H1 (cell line): ENCODE data around the gene SARS2. TPM values are rescaled to one million over a fixed set of nuclear protein-coding genes. Genes with fewer than 3 reads are reported as not detected.
"Not testable (repeated sequence)": the region's sequence is repeated elsewhere in the genome, so short reads cannot be mapped to it uniquely, and the experiment has no call there.

Experiments used
- CTCF ChIA-PET: fragments of 300-600 bp; sonication (Branson Sonifier 250); formaldehyde crosslinking; loops from one replicate; lab custom pipeline; 2021; ENCODE audit not compliant: partially characterized antibody; lab: Charles Lee
- POLR2A ChIA-PET: fragments of 300-600 bp; sonication (Branson Sonifier 250); formaldehyde crosslinking; loops from one replicate; lab custom pipeline; 2021; ENCODE audit warnings: inconsistent platforms; ENCODE audit not compliant: partially characterized antibody; lab: Charles Lee
- DNase-seq, 2 experiments: peaks; one replicate each; pipeline versions ENCODE4 v3.0.0 to v3.0.0-alpha.2; 2010 to 2022; ENCODE audit warnings: low spot score in 2 of 2, low read depth in 1 of 2, mixed read lengths in 1 of 2
- FAIRE-seq: peaks from 2 replicates; lab custom pipeline; 2011; peaks lifted over from hg19 to GRCh38; lab: Jason Lieb, UNC
- H2AFZ ChIP-seq: 2 replicates; pipeline ENCODE4 v1.8.1; 2012; ENCODE audit warnings: low read length, inconsistent platforms
- H2AK5ac ChIP-seq: 2 replicates; pipeline ENCODE4 v1.6.1; 2013; ENCODE audit warnings: low read depth, low read length
- H2BK120ac ChIP-seq: replicated peaks from 2 replicates; pipeline ENCODE3; 2013; ENCODE audit warnings: low read depth, low read length, inconsistent platforms
- H2BK12ac ChIP-seq: 2 replicates; pipeline ENCODE4 v1.6.1; 2013; ENCODE audit warnings: low read depth, low read length
- H2BK15ac ChIP-seq: 2 replicates; pipeline ENCODE4 v1.6.1; 2013; ENCODE audit warnings: low read length
- H2BK20ac ChIP-seq: 2 replicates; pipeline ENCODE4 v1.6.1; 2013; ENCODE audit warnings: low read length
- H2BK5ac ChIP-seq: 2 replicates; pipeline ENCODE4 v1.6.1; 2013; ENCODE audit warnings: low read depth, low read length
- H3K14ac ChIP-seq: 2 replicates; pipeline ENCODE4 v1.6.1; 2013; ENCODE audit warnings: inconsistent platforms; ENCODE audit not compliant: insufficient read length
- H3K18ac ChIP-seq: 2 replicates; pipeline ENCODE4 v1.6.1; 2013; ENCODE audit warnings: low read length; ENCODE audit errors: extremely low read depth
- H3K23ac ChIP-seq: 2 replicates; pipeline ENCODE4 v1.6.1; 2013; ENCODE audit warnings: inconsistent platforms; ENCODE audit not compliant: insufficient read length
- H3K23me2 ChIP-seq: 2 replicates; pipeline ENCODE4 v1.6.1; 2013; ENCODE audit warnings: low read depth, low read length
- H3K27ac ChIP-seq: 2 replicates; pipeline ENCODE4 v1.6.1; 2011; ENCODE audit warnings: low read depth, low read length, inconsistent platforms
- H3K27me3 ChIP-seq, 4 experiments: replicated peaks in 1 of 4; 1 replicate in 1 of 4; 2 replicates in 3 of 4; pipeline versions ENCODE4 v1.6.1 to v1.8.1; 2011 to 2013; ENCODE audit warnings: low read length in 3 of 4, mild to moderate bottlenecking in 3 of 4, inconsistent platforms in 2 of 4, mixed read lengths in 2 of 4, moderate library complexity in 1 of 4; ENCODE audit not compliant: control insufficient read depth in 3 of 4, insufficient read depth in 3 of 4; ENCODE audit errors: extremely low read depth in 1 of 4
- H3K36me3 ChIP-seq, 4 experiments: 2 replicates each; pipeline versions ENCODE4 v1.6.1 to v1.8.1; 2011 to 2013; ENCODE audit warnings: mild to moderate bottlenecking in 4 of 4, low read length in 3 of 4, moderate library complexity in 2 of 4, control low read depth in 1 of 4, inconsistent platforms in 1 of 4; ENCODE audit not compliant: insufficient read depth in 4 of 4, control insufficient read depth in 2 of 4
- H3K4ac ChIP-seq: replicated peaks from 2 replicates; pipeline ENCODE3; 2013; ENCODE audit warnings: low read length, low read depth, mixed read lengths, inconsistent platforms; ENCODE audit not compliant: insufficient read length
- H3K4me1 ChIP-seq, 4 experiments: replicated peaks in 1 of 4; 1 replicate in 1 of 4; 2 replicates in 3 of 4; pipeline versions ENCODE4 v1.6.1 to v1.8.1; 2011 to 2013; ENCODE audit warnings: low read length in 3 of 4, inconsistent platforms in 2 of 4, mixed read lengths in 1 of 4; ENCODE audit not compliant: insufficient read depth in 4 of 4, control insufficient read depth in 3 of 4
- H3K4me2 ChIP-seq, 2 experiments: 2 replicates each; pipeline versions ENCODE4 v1.6.1 to v1.8.1; 2011 to 2013; ENCODE audit warnings: low read depth in 2 of 2, low read length in 2 of 2, control low read depth in 1 of 2, inconsistent platforms in 1 of 2, mild to moderate bottlenecking in 1 of 2; ENCODE audit not compliant: insufficient read depth in 1 of 2
- H3K4me3 ChIP-seq, 4 experiments: fragments of 200-600, 300-600 bp in 1 of 4; sonication (generic), shearing (Covaris generic), sonication (Bioruptor Twin) in 1 of 4; 2 replicates each; pipeline versions ENCODE4 v1.5.1 to v1.8.1; 2011 to 2016; ENCODE audit warnings: low read length in 4 of 4, low read depth in 3 of 4, control low read depth in 2 of 4, inconsistent platforms in 2 of 4, mild to moderate bottlenecking in 2 of 4, mixed read lengths in 1 of 4, moderate library complexity in 1 of 4; ENCODE audit not compliant: insufficient read depth in 2 of 4; ENCODE audit errors: extremely low read depth in 1 of 4
- H3K56ac ChIP-seq: replicated peaks from 2 replicates; pipeline ENCODE3; 2013; ENCODE audit warnings: low read depth, mild to moderate bottlenecking, mixed read lengths, low read length, inconsistent platforms; ENCODE audit not compliant: insufficient read length
- H3K79me1 ChIP-seq: 2 replicates; pipeline ENCODE4 v1.6.1; 2013; ENCODE audit warnings: low read depth, low read length, control low read depth
- H3K79me2 ChIP-seq, 2 experiments: 2 replicates each; pipeline versions ENCODE4 v1.6.1 to v1.8.1; 2012 to 2013; ENCODE audit warnings: low read length in 2 of 2, mild to moderate bottlenecking in 2 of 2, inconsistent platforms in 1 of 2; ENCODE audit not compliant: insufficient read depth in 2 of 2, control insufficient read depth in 1 of 2
- H3K9ac ChIP-seq, 4 experiments: replicated peaks in 1 of 4; 1 replicate in 1 of 4; 2 replicates in 3 of 4; pipeline versions ENCODE4 v1.6.1 to v1.8.1; 2011 to 2013; ENCODE audit warnings: low read depth in 3 of 4, low read length in 3 of 4, control low read depth in 2 of 4, mild to moderate bottlenecking in 2 of 4, moderate library complexity in 2 of 4, inconsistent platforms in 1 of 4; ENCODE audit errors: extremely low read depth in 1 of 4
- H3K9me3 ChIP-seq, 2 experiments: 2 replicates each; pipeline versions ENCODE4 v1.6.1 to v1.8.1; 2012 to 2013; ENCODE audit warnings: mild to moderate bottlenecking in 2 of 2, moderate library complexity in 2 of 2, control low read depth in 1 of 2, inconsistent platforms in 1 of 2, low read depth in 1 of 2, low read length in 1 of 2, mixed read lengths in 1 of 2; ENCODE audit not compliant: insufficient read depth in 2 of 2
- H4K20me1 ChIP-seq, 2 experiments: replicated peaks in 1 of 2; 2 replicates each; pipeline versions ENCODE3 to v1.8.1; 2011 to 2013; ENCODE audit warnings: inconsistent platforms in 2 of 2, low read length in 2 of 2, mild to moderate bottlenecking in 1 of 2; ENCODE audit not compliant: insufficient read depth in 2 of 2, control insufficient read depth in 1 of 2
- H4K5ac ChIP-seq: 2 replicates; pipeline ENCODE4 v1.6.1; 2013; ENCODE audit warnings: low read length, low read depth, mixed read lengths, inconsistent platforms; ENCODE audit not compliant: insufficient read length
- H4K8ac ChIP-seq: 2 replicates; pipeline ENCODE4 v1.8.0; 2013; ENCODE audit warnings: mild to moderate bottlenecking, moderate library complexity, low read length, inconsistent platforms; ENCODE audit not compliant: insufficient read depth; ENCODE audit errors: extremely low read depth
- H4K91ac ChIP-seq: replicated peaks from 2 replicates; pipeline ENCODE3; 2013; ENCODE audit warnings: low read length, mixed read lengths, inconsistent platforms; ENCODE audit not compliant: insufficient read length
- WGBS, 2 experiments: shearing (Covaris generic) in 1 of 2; methylation state at CpG; one replicate each; pipeline versions ENCODE4 v1.1.6 to v1.1.7; 2013 to 2015; ENCODE audit warnings: low lambda C conversion rate in 2 of 2, mixed read lengths in 2 of 2, inconsistent platforms in 1 of 2, low coverage in 1 of 2, missing lambda C conversion rate in 1 of 2; ENCODE audit not compliant: insufficient replicate concordance in 2 of 2, insufficient coverage in 1 of 2, insufficient read length in 1 of 2; ENCODE audit errors: extremely low coverage in 1 of 2, missing lambda C conversion rate in 1 of 2; 5-methylcytosine and 5-hydroxymethylcytosine counted together
- polyA plus RNA-seq, 7 experiments: library from polyadenylated mRNA; depleted of rRNA in 3 of 7; stranded (reverse) in 5 of 7; unstranded in 2 of 7; fragments of >200 nt in 5 of 7; fragments of 200-250 nt in 2 of 7; gene quantifications; 1 replicate in 5 of 7; 2 replicates in 1 of 7; 4 replicates in 1 of 7; pipeline versions ENCODE4 v1.2.1 to v1.2.3, GENCODE V29; 2011 to 2013; ENCODE audit warnings: missing spikeins in 2 of 7, mixed read lengths in 2 of 7
- total RNA-seq: library from RNA; stranded (reverse); fragmentation: NEBNext Ultra II Directional; extraction: Animal tissue kit (Norgen Biotek cat#: 25700); gene quantifications from 2 replicates; pipeline ENCODE4 v1.2.1, GENCODE V29; 2021

SARS2 gene
- total and polyA plus RNA-seq, 2 of the 8 experiments (the other 6 are each of a cell fraction or from before 2014, with no cell fraction given) = 68.0 to 102 TPM

GRCh38 chr19:38873400-38873799 lies 57.2 kb downstream of the SARS2 start:
- H2AK5ac ChIP-seq, H4K5ac ChIP-seq, H3K18ac ChIP-seq, H3K4me3 ChIP-seq, H2BK20ac ChIP-seq, H3K79me1 ChIP-seq, H3K79me2 ChIP-seq, H2BK15ac ChIP-seq, H3K4ac ChIP-seq, H4K20me1 ChIP-seq, H3K36me3 ChIP-seq, H3K4me2 ChIP-seq, H3K23ac ChIP-seq, H2BK5ac ChIP-seq, H3K27ac ChIP-seq, H3K23me2 ChIP-seq, H3K9ac ChIP-seq, H3K56ac ChIP-seq, FAIRE-seq, H2AFZ ChIP-seq, H3K14ac ChIP-seq, H3K9me3 ChIP-seq, H4K91ac ChIP-seq, H2BK120ac ChIP-seq, DNase-seq: not testable (repeated sequence)
- peaks cover 3 to 12% (median 5%) of the 10 kb centered on the region in 4 experiments for H3K4me1 ChIP-seq
- ChIA-PET POLR2A (interaction anchor here (0.6 to 1.6 kb wide), 4 partner anchors 15 to 57 kb away, joined by 3 to 4 read pairs (median 3); partner anchors contain the start of genes MRPS12 and SARS2), CTCF (interaction anchor here (0.6 to 7.0 kb wide), 6 partner anchors 9 to 139 kb away, joined by 3 to 97 read pairs (median 4); partner anchors contain the start of genes MRPS12 and SARS2)
- H4K8ac ChIP-seq = 0 out of 2 replicates have a peak overlapping the region, but pooled peaks have one; percentile 9
- peaks cover 0 to 11% (median 5%) of the 10 kb centered on the region in 4 experiments; a peak in 5 of 7 replicates for H3K27me3 ChIP-seq
- peak overlapping the region; percentile 43; the same call in 1 of the 2 replicates for H2BK12ac ChIP-seq
- WGBS, 2 experiments = 92% methylated on average over 10 of the region's 10 CpGs; no CpG with 5 or more reads in 1 of the 2 experiments
